Smooth muscle cell (in vitro differentiated cells): ENCODE data around the gene ACR. TPM values are rescaled to one million over a fixed set of nuclear protein-coding genes. Genes with fewer than 3 reads are reported as not detected.

Experiments
- DNase-seq: peaks from one replicate; lab custom pipeline; 2025; ENCODE audit not compliant: unreplicated experiment; lab: John Stamatoyannopoulos, UW
- H2AFZ ChIP-seq: fragments of 200-600 bp; sonication (generic); 2 replicates; pipeline ENCODE4 v1.6.0; 2016; ENCODE audit warnings: antibody characterized with exemption, low read depth, mild to moderate bottlenecking
- H3F3A ChIP-seq: fragments of 200-600 bp; sonication (generic); 2 replicates; pipeline ENCODE4 v1.6.0; 2017; ENCODE audit warnings: antibody characterized with exemption, low read depth
- H3K27ac ChIP-seq: fragments of 200-600 bp; sonication (generic); 2 replicates; pipeline ENCODE4 v1.5.1; 2016; ENCODE audit warnings: low read depth, mild to moderate bottlenecking
- H3K27me3 ChIP-seq: fragments of 200-600 bp; sonication (generic); 2 replicates; pipeline ENCODE4 v1.6.1; 2016; ENCODE audit warnings: low read depth, mild to moderate bottlenecking
- H3K36me3 ChIP-seq: fragments of 200-600 bp; sonication (generic); 2 replicates; pipeline ENCODE4 v1.5.1; 2016; ENCODE audit warnings: low read depth
- H3K4me1 ChIP-seq: fragments of 200-600 bp; sonication (generic); 2 replicates; pipeline ENCODE4 v1.5.1; 2016; ENCODE audit warnings: low read depth
- H3K4me2 ChIP-seq: fragments of 200-600 bp; sonication (generic); 2 replicates; pipeline ENCODE4 v1.6.0; 2016; ENCODE audit warnings: mild to moderate bottlenecking
- H3K4me3 ChIP-seq: fragments of 200-600 bp; sonication (generic); 2 replicates; pipeline ENCODE4 v1.5.1; 2016; ENCODE audit warnings: mild to moderate bottlenecking
- H3K79me2 ChIP-seq: fragments of 200-600 bp; sonication (generic); 2 replicates; pipeline ENCODE4 v1.6.0; 2016; ENCODE audit warnings: low read depth, mild to moderate bottlenecking
- H3K9ac ChIP-seq: fragments of 200-600 bp; sonication (generic); 2 replicates; pipeline ENCODE4 v1.6.0; 2016; ENCODE audit warnings: low read depth
- H3K9me3 ChIP-seq: fragments of 200-600 bp; sonication (generic); replicated peaks from 2 replicates; pipeline ENCODE4 v1.5.1; 2016; ENCODE audit warnings: low read depth
- H4K20me1 ChIP-seq: fragments of 200-600 bp; sonication (generic); 2 replicates; pipeline ENCODE4 v1.6.0; 2016; ENCODE audit warnings: low read depth
- WGBS: methylation state at CpG from one replicate; pipeline ENCODE4 v1.1.7; 2016; ENCODE audit warnings: low lambda C conversion rate; 5-methylcytosine and 5-hydroxymethylcytosine counted together
- polyA plus RNA-seq: library from polyadenylated mRNA; unstranded; fragments of >200 nt; fragmentation: Nextera tagmentation; extraction: Ambion mirVana; gene quantifications from 2 replicates; pipeline ENCODE4 v1.2.1, GENCODE V29; 2016
- total RNA-seq: library from RNA; depleted of rRNA; stranded (reverse); fragments of >200 nt; gene quantifications from 2 replicates; pipeline ENCODE4 v1.2.3, GENCODE V29; 2014
- TF ChIP-seq, protein P1 (sequence below): fragments of 200-600 bp; sonication (generic); IDR thresholded peaks from 2 replicates; pipeline ENCODE4 v1.5.1; 2017; ENCODE audit warnings: borderline replicate concordance, mild to moderate bottlenecking, antibody characterized with exemption; ENCODE audit not compliant: insufficient read depth, poor library complexity, severe bottlenecking

The ACR gene
- total and polyA plus RNA-seq, 2 experiments from 2014 or later: 0.27 TPM; not detected in 1

DNA sequence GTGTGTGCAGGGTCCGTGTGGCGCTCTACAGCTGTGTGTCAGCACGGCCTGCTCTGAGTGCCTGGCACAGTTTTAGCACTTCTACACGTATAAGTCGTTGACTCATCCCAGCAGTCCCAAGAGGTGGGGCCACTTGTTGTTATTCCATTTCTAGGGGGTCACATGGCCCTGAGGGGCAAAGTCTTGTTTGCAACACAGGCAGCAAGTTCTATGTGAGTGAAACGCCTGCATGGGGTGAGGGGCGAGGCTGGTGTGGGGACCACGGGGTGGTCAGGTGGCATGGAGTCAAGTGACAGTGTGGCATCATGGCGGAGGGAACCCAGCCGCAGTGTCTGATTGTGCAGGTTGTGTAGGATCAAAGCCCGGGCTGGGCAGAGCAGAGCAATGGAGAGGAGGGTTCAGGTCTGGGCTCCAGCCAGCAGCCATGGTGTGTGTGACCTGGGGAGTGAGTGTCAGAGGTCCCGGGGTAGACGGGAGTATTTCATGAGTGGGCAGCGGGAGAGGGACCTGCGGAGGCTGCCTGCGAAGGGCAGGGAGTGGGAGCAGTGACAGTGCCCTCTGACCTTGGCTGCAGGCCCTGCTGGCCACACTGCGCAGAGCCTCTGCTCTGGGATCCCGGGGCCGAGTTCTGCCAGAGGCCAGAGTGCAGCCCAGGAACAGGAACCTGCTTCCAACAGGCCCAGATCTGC, 37.5 kb upstream of the ACR start:
- Histone ChIP-seq H3K9ac (no peak overlapping the region), H3K36me3 (no peaks in the 10 kb centered on the region), H3K9me3 (no peaks in the 10 kb centered on the region), H2AFZ (no peak overlapping the region), H3K27ac (no peak overlapping the region), H3F3A (no peaks in the 10 kb centered on the region), H4K20me1 (peaks cover 36% of the 10 kb centered on the region), H3K4me2 (no peak overlapping the region), H3K27me3 (no peaks in the 10 kb centered on the region), H3K79me2 (peaks cover 5% of the 10 kb centered on the region), H3K4me1 (peaks cover 7% of the 10 kb centered on the region), H3K4me3 (no peak overlapping the region)
- TF ChIP-seq, protein P1, sequence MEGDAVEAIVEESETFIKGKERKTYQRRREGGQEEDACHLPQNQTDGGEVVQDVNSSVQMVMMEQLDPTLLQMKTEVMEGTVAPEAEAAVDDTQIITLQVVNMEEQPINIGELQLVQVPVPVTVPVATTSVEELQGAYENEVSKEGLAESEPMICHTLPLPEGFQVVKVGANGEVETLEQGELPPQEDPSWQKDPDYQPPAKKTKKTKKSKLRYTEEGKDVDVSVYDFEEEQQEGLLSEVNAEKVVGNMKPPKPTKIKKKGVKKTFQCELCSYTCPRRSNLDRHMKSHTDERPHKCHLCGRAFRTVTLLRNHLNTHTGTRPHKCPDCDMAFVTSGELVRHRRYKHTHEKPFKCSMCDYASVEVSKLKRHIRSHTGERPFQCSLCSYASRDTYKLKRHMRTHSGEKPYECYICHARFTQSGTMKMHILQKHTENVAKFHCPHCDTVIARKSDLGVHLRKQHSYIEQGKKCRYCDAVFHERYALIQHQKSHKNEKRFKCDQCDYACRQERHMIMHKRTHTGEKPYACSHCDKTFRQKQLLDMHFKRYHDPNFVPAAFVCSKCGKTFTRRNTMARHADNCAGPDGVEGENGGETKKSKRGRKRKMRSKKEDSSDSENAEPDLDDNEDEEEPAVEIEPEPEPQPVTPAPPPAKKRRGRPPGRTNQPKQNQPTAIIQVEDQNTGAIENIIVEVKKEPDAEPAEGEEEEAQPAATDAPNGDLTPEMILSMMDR: no peak
- 87% methylated on average over 19 of the region's 19 CpGs for WGBS
- no peak for DNase-seq

DNA sequence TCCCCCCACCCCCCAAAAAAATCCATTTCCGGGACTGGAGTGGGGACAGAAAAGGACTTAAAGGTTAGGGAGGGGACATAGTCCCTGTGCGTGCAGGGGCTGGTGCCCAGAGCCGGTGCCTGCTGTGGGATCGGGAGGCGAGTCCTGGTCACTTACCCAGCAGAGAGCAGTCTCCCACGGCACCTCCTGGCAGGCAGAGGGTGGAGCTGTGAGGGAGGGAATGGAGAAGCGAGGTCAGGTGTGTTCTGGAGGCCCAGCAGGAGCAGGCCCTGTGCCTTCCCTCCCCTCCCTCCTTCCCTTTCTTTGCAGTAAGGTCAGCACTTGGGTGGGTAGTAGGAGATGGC, 37.0 kb upstream of the ACR start:
- no peaks in the 10 kb centered on the region for H3K9me3 ChIP-seq
- no peak for DNase-seq
- peaks cover 36% of the 10 kb centered on the region for H4K20me1 ChIP-seq
- no peaks in the 10 kb centered on the region for H3F3A ChIP-seq
- 86% methylated on average over 7 of the region's 7 CpGs for WGBS
- H3K4me1 ChIP-seq: peaks cover 7% of the 10 kb centered on the region
- TF ChIP-seq, protein P1: no peak
- H3K27ac ChIP-seq: no peak overlapping the region
- H3K79me2 ChIP-seq: peaks cover 5% of the 10 kb centered on the region
- H3K4me3 ChIP-seq: no peak overlapping the region
- no peaks in the 10 kb centered on the region for H3K36me3 ChIP-seq
- H2AFZ ChIP-seq: no peak overlapping the region
- no peak overlapping the region for H3K4me2 ChIP-seq
- no peaks in the 10 kb centered on the region for H3K27me3 ChIP-seq
- no peak overlapping the region for H3K9ac ChIP-seq

DNA sequence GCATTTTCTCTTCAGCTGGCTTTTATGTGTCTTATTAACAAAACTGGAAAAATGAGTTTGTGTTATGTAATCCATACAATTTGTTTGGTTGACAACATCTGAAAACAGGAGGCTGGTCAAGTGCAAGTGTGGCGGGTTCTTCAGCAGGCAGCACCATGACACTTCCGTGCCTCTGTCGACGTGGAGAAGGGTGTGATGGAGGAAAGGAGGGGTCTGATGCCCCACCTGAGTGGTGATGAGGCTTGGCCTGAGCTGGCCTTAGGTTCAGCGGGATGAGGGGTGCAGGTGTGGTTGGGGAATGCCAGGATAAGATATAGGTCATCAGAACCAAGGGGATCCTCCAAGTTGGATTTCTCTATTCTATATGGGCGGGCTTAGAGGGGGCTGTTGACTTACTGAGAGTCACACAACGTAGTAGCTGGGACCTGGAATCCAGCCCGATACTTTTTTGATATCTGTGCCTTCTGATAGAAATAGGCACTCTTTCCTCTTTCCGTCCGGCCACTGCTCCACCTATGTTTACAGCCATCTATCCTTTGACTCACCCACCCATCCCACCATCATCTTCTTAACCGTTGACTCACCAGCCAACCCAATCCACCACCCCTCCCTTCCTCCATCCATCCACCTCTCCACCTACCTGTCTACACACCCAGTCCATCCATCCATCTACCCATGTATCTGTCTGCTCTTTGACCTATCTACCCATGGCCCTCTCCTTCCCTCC, 36.4 kb upstream of the ACR start:
- no peak for DNase-seq
- WGBS: 91% methylated on average over 10 of the region's 11 CpGs

More for the DNA sequence above, 36.4 kb upstream of the ACR start:
- Histone ChIP-seq H3K9ac (no peak overlapping the region), H3K79me2 (peaks cover 5% of the 10 kb centered on the region), H3K9me3 (no peaks in the 10 kb centered on the region), H3K4me3 (no peak overlapping the region), H3K27me3 (no peaks in the 10 kb centered on the region), H4K20me1 (peaks cover 36% of the 10 kb centered on the region), H3K4me1 (peaks cover 4% of the 10 kb centered on the region), H3K36me3 (no peaks in the 10 kb centered on the region), H3K4me2 (no peak overlapping the region), H3F3A (no peaks in the 10 kb centered on the region), H2AFZ (no peak overlapping the region), H3K27ac (no peak overlapping the region)
- TF ChIP-seq, protein P1: no peak
